GM12892 (cell line): ENCODE measurements around the gene METAP2.

ENCODE experiments used
- POLR2A ChIP-seq: IDR thresholded peaks from 2 replicates; pipeline ENCODE4 v1.6.1; 2011; ENCODE audit warnings: low read depth, low read length, control low read depth
- TAF1 ChIP-seq: IDR thresholded peaks from 2 replicates; pipeline ENCODE4 v1.6.1; 2011; ENCODE audit warnings: low read depth, mild to moderate bottlenecking, control low read depth, low read length, borderline replicate concordance

DNA sequence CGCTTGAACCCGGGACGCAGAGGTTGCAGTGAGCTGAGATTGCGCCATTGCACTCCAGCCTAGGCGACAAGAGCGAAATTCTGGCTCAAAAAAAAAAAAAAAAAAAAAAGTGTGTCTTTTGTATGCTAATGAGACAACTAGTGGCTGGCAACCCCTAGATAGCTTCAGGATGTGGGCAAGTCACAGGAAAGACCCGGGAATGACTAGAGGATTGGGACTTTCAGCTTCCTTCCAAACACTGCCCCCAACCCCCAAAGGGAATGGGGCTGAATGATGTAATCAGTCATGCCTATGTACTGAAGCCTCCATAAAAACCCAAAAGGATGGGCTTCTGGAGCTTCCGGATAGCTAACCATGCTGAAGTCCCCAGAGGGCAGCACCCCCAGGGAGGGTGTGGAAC, 48.7 kb downstream of the METAP2 start:
- TF ChIP-seq TAF1 (no peak), POLR2A (no peak)
